ENCODE results near the gene CACNA1C.

Gene CACNA1C

DNA sequence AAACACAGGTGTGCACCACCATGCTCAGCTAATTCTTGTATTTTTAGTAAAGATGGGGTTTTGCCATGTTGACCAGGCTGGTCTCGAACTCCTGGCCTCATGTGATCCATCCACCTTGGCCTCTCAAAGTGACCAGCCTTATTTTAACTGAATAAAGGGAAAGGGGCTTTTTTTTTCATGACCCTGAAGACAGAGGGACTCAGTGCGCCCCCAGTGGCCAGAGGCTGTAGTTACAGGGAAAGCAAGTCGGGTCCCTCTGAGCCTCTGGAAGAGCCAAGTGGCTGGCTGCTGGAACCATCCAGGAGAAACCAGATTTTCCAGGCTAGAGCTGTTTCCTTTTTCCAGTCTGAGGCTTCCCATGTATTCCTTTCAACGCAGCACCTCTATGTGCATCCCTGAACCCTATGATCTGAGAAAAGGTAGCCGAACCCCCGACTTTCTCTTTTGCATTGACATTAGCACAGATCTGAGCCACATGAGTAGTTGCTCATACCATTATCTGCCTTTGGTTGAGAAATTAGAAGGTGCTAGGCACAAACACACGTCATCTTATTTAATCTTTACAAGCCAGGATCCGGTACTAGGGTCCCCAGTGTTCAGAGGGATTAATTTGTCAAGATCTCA is 342.7 kb downstream of the CACNA1C start:
- H3K79me2 ChIP-seq (ENCODE audit: control insufficient read depth, low read length) = no peaks in the 10 kb centered on the region

DNA sequence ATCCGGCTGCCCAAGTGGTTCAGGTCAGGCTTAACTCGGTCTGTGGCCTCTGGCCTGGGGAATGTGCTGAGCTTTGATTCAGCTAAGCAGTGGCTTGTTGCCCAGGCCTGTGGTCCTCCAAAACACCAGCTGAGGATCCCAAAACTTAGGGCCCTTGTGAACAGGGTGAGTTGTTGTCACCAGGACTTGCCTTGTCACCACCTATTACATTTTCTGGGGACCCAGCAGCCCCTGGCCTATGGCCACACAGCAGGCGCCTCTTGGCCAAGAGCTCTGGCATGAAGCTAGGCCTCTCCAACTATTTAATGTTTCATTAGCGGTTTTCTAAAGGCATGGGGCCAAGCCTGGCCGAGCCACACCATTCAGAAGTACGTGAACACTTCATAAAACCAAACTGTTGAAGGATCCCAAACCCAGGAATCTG is 343.7 kb downstream of the CACNA1C start:
- H3K36me3 ChIP-seq (ENCODE audit: control insufficient read depth, low read length) = no peaks in the 10 kb centered on the region
- no peaks in the 10 kb centered on the region for H3K79me2 ChIP-seq (ENCODE audit: control insufficient read depth, low read length)
- TF ChIP-seq, protein P1, sequence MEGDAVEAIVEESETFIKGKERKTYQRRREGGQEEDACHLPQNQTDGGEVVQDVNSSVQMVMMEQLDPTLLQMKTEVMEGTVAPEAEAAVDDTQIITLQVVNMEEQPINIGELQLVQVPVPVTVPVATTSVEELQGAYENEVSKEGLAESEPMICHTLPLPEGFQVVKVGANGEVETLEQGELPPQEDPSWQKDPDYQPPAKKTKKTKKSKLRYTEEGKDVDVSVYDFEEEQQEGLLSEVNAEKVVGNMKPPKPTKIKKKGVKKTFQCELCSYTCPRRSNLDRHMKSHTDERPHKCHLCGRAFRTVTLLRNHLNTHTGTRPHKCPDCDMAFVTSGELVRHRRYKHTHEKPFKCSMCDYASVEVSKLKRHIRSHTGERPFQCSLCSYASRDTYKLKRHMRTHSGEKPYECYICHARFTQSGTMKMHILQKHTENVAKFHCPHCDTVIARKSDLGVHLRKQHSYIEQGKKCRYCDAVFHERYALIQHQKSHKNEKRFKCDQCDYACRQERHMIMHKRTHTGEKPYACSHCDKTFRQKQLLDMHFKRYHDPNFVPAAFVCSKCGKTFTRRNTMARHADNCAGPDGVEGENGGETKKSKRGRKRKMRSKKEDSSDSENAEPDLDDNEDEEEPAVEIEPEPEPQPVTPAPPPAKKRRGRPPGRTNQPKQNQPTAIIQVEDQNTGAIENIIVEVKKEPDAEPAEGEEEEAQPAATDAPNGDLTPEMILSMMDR (IDR thresholded peaks at IDR 0.05; ENCODE audit: low read depth, low read length, poor library complexity, severe bottlenecking) = no peak
- TF ChIP-seq EZH2phosphoT487 (IDR thresholded peaks at IDR 0.05; ENCODE audit: borderline replicate concordance, low read length) = no peak
- H3K27me3 ChIP-seq (ENCODE audit: control insufficient read depth, low read length) = no peaks in the 10 kb centered on the region; the same call in 1 of the 2 replicates
- H3K27ac ChIP-seq (ENCODE audit: low read depth, low read length) = no peak overlapping the region
- H3K4me3 ChIP-seq (ENCODE audit: low read length) = no peak overlapping the region
- H3K9me3 ChIP-seq (ENCODE audit: control insufficient read depth, insufficient read depth, low read length) = no peaks in the 10 kb centered on the region
- no peaks in the 10 kb centered on the region for H4K20me1 ChIP-seq (ENCODE audit: control insufficient read depth, insufficient read depth, low read depth, low read length)
- no peaks in the 10 kb centered on the region for H3F3A ChIP-seq (ENCODE audit: control insufficient read depth, insufficient read depth)
- H3K4me1 ChIP-seq (ENCODE audit: control insufficient read depth, low read length) = no peaks in the 10 kb centered on the region
- H3K9me2 ChIP-seq (replicated peaks; ENCODE audit: control insufficient read depth, low read length) = no peaks in the 10 kb centered on the region
- H3K4me2 ChIP-seq (ENCODE audit: low read length) = no peak overlapping the region

More for the DNA sequence above, 342.7 kb downstream of the CACNA1C start:
- no peak for TF ChIP-seq EZH2phosphoT487 (IDR thresholded peaks at IDR 0.05; ENCODE audit: borderline replicate concordance, low read length)
- TF ChIP-seq, protein P1 (IDR thresholded peaks at IDR 0.05; ENCODE audit: low read depth, low read length, poor library complexity, severe bottlenecking) = peak; percentile 83
- Histone ChIP-seq H3K27me3 (ENCODE audit: control insufficient read depth, low read length) (no peaks in the 10 kb centered on the region; the same call in 1 of the 2 replicates), H3K36me3 (ENCODE audit: control insufficient read depth, low read length) (no peaks in the 10 kb centered on the region), H3K27ac (ENCODE audit: low read depth, low read length) (no peak overlapping the region), H4K20me1 (ENCODE audit: control insufficient read depth, insufficient read depth, low read depth, low read length) (no peaks in the 10 kb centered on the region), H3K9me3 (ENCODE audit: control insufficient read depth, insufficient read depth, low read length) (no peaks in the 10 kb centered on the region), H3K9me2 (replicated peaks; ENCODE audit: control insufficient read depth, low read length) (no peaks in the 10 kb centered on the region), H3F3A (ENCODE audit: control insufficient read depth, insufficient read depth) (no peaks in the 10 kb centered on the region), H3K4me3 (ENCODE audit: low read length) (no peak overlapping the region), H3K4me2 (ENCODE audit: low read length) (no peak overlapping the region), H3K4me1 (ENCODE audit: control insufficient read depth, low read length) (no peaks in the 10 kb centered on the region)

DNA sequence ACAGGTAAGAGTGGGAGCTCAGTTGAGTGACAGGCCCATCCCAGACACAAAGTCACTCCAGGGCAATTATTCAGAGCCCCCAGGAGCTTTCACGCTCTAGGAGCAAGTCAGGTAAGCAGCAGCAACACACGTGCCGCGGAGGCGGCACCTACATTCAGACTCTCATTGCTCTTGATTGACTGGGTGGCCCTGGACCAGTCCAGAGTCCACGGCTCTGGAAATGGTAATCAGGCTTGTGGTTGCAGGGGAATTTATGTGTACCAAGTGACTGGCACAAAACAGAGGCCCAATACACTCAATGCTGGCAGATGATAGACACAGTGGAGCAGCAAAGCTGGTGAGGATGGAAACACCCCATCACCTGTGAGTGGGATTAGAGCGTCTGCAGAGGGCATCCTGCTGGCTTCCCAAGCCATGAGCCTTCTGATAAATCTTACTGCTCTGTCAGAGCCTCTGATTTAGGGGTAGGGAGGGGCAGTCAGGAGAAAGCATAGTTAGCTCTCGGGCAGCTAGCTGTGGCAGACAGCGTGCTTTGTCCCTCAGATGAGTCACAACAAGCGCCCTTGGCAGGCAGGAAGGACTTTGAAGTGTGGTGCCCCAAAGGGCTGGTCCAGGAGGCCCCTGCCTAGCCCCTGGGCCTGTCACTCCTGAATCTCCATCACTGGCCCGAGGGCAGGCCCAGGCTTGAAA is 344.7 kb downstream of the CACNA1C start:
- TF ChIP-seq, protein P1 (IDR thresholded peaks at IDR 0.05; ENCODE audit: low read depth, low read length, poor library complexity, severe bottlenecking) = no peak
- TF ChIP-seq EZH2phosphoT487 (IDR thresholded peaks at IDR 0.05; ENCODE audit: borderline replicate concordance, low read length) = no peak
- Histone ChIP-seq H3K9me2 (replicated peaks; ENCODE audit: control insufficient read depth, low read length) (no peaks in the 10 kb centered on the region), H3K27me3 (ENCODE audit: control insufficient read depth, low read length) (no peaks in the 10 kb centered on the region; the same call in 1 of the 2 replicates)

More for the DNA sequence above, 344.7 kb downstream of the CACNA1C start:
- Histone ChIP-seq H3K4me3 (ENCODE audit: low read length) (no peak overlapping the region), H3K9me3 (ENCODE audit: control insufficient read depth, insufficient read depth, low read length) (no peaks in the 10 kb centered on the region), H3K36me3 (ENCODE audit: control insufficient read depth, low read length) (no peaks in the 10 kb centered on the region), H3K27ac (ENCODE audit: low read depth, low read length) (no peak overlapping the region), H3K79me2 (ENCODE audit: control insufficient read depth, low read length) (no peaks in the 10 kb centered on the region), H3K4me2 (ENCODE audit: low read length) (no peak overlapping the region), H3F3A (ENCODE audit: control insufficient read depth, insufficient read depth) (no peaks in the 10 kb centered on the region), H3K4me1 (ENCODE audit: control insufficient read depth, low read length) (no peaks in the 10 kb centered on the region), H4K20me1 (ENCODE audit: control insufficient read depth, insufficient read depth, low read depth, low read length) (no peaks in the 10 kb centered on the region)

Measured in DOHH2 (cell line).